SK-N-SH (cell line): ENCODE data around the gene CDH13. TPM values are rescaled to one million over a fixed set of nuclear protein-coding genes. Genes with fewer than 3 reads are reported as not detected.

ENCODE experiments used
- CTCF ChIA-PET: fragments of 300-600, 350-600 bp; formaldehyde crosslinking; extraction: SDS; loops from one replicate; lab custom pipeline; 2021; lab: Yijun Ruan, JAX
- POLR2A ChIA-PET: fragments of 350-600 bp; sonication (Branson Sonifier 250); formaldehyde crosslinking; extraction: SDS; loops from one replicate; lab custom pipeline; 2020; ENCODE audit warnings: antibody characterized with exemption, inconsistent platforms; lab: Yijun Ruan, JAX
- DNase-seq: peaks from one replicate; pipeline ENCODE4 v3.0.0; 2012
- H2AFZ ChIP-seq: fragments of 200-600 bp; sonication (generic); 2 replicates; pipeline ENCODE4 v1.8.1; 2016; ENCODE audit warnings: antibody characterized with exemption, mild to moderate bottlenecking, low read depth
- H3F3A ChIP-seq: fragments of 200-600 bp; sonication (generic); replicated peaks from 2 replicates; pipeline ENCODE3; 2016; ENCODE audit warnings: antibody characterized with exemption, mild to moderate bottlenecking; ENCODE audit not compliant: insufficient read depth
- H3K27ac ChIP-seq, 2 experiments: fragments of 200-500 bp in 1 of 2; fragments of 200-600 bp in 1 of 2; sonication (Bioruptor generic) in 1 of 2; sonication (generic), shearing (Covaris generic) in 1 of 2; 2 replicates each; pipeline versions ENCODE4 v1.5.1 to v1.6.1; 2014 to 2016; ENCODE audit warnings: low read depth in 2 of 2, inconsistent platforms in 1 of 2, low read length in 1 of 2, mild to moderate bottlenecking in 1 of 2, mixed read lengths in 1 of 2
- H3K27me3 ChIP-seq: fragments of 200-600 bp; sonication (generic), shearing (Covaris generic); 2 replicates; pipeline ENCODE4 v1.6.1; 2016; ENCODE audit warnings: mixed run types; ENCODE audit not compliant: insufficient read depth
- H3K36me3 ChIP-seq, 2 experiments: fragments of 200-500 bp in 1 of 2; fragments of 200-600 bp in 1 of 2; sonication (Bioruptor generic) in 1 of 2; sonication (generic) in 1 of 2; replicated peaks in 1 of 2; 2 replicates each; pipeline versions ENCODE3 to v1.5.1; 2014 to 2016; ENCODE audit warnings: low read length in 1 of 2, mild to moderate bottlenecking in 1 of 2; ENCODE audit not compliant: insufficient read depth in 2 of 2, control insufficient read depth in 1 of 2
- H3K4me1 ChIP-seq, 2 experiments: fragments of 200-500 bp in 1 of 2; fragments of 200-600 bp in 1 of 2; sonication (Bioruptor generic) in 1 of 2; sonication (generic), shearing (Covaris generic) in 1 of 2; 2 replicates each; pipeline versions ENCODE4 v1.5.1 to v1.6.1; 2014 to 2016; ENCODE audit warnings: low read depth in 1 of 2, low read length in 1 of 2, mixed run types in 1 of 2; ENCODE audit not compliant: insufficient read depth in 2 of 2, control insufficient read depth in 1 of 2
- H3K4me2 ChIP-seq: fragments of 200-600 bp; sonication (generic), shearing (Covaris generic); 2 replicates; pipeline ENCODE4 v1.6.1; 2017; ENCODE audit warnings: mixed run types
- H3K4me3 ChIP-seq, 2 experiments: fragments of 200-500 bp in 1 of 2; fragments of 200-600 bp in 1 of 2; sonication (Bioruptor generic) in 1 of 2; sonication (generic), shearing (Covaris generic) in 1 of 2; 2 replicates each; pipeline versions ENCODE4 v1.5.1 to v1.8.1; 2014 to 2016; ENCODE audit warnings: low read depth in 2 of 2, inconsistent platforms in 1 of 2, low read length in 1 of 2, mild to moderate bottlenecking in 1 of 2, mixed read lengths in 1 of 2, moderate library complexity in 1 of 2
- H3K79me2 ChIP-seq: fragments of 200-600 bp; sonication (generic); 2 replicates; pipeline ENCODE4 v1.8.1; 2017; ENCODE audit warnings: mild to moderate bottlenecking; ENCODE audit not compliant: insufficient read depth
- H3K9ac ChIP-seq: fragments of 200-600 bp; sonication (generic); 2 replicates; pipeline ENCODE4 v1.6.1; 2017; ENCODE audit warnings: mixed run types
- H3K9me2 ChIP-seq: fragments of 200-600 bp; sonication (generic); 2 replicates; pipeline ENCODE4 v1.6.1; 2017; ENCODE audit warnings: mixed run types
- H3K9me3 ChIP-seq: fragments of 200-600 bp; sonication (generic); 2 replicates; pipeline ENCODE4 v1.6.1; 2017; ENCODE audit warnings: mixed run types, mild to moderate bottlenecking, moderate library complexity
- H4K20me1 ChIP-seq: fragments of 200-600 bp; sonication (generic); 2 replicates; pipeline ENCODE4 v1.6.1; 2017; ENCODE audit warnings: mild to moderate bottlenecking, mixed run types; ENCODE audit not compliant: insufficient read depth
- CHD2 ChIP-seq: fragments of 150-350 bp; IDR thresholded peaks from 2 replicates; pipeline ENCODE4 v1.6.1; 2018; ENCODE audit warnings: low read length; ENCODE audit not compliant: partially characterized antibody
- EP300 ChIP-seq, 2 experiments: IDR thresholded peaks; 2 replicates each; pipeline versions ENCODE4 v1.4.0 to v1.6.1; 2012; ENCODE audit warnings: borderline replicate concordance in 1 of 2, low read depth in 1 of 2, low read length in 1 of 2
- EZH2phosphoT487 ChIP-seq: fragments of 200-600 bp; sonication (generic); IDR thresholded peaks from 2 replicates; pipeline ENCODE4 v1.6.1; 2017; ENCODE audit warnings: low read depth, mixed run types, mild to moderate bottlenecking, antibody characterized with exemption, moderate library complexity, borderline replicate concordance
- FOSL2 ChIP-seq: IDR thresholded peaks from 2 replicates; pipeline ENCODE4 v1.4.0; 2012; ENCODE audit warnings: low read depth, mild to moderate bottlenecking, moderate library complexity, borderline replicate concordance
- FOXM1 ChIP-seq: IDR thresholded peaks from 2 replicates; pipeline ENCODE4 v1.4.0; 2012; ENCODE audit warnings: low read depth, mild to moderate bottlenecking
- GATA2 ChIP-seq: sonication (generic); formaldehyde crosslinking; IDR thresholded peaks from 2 replicates; pipeline ENCODE4 v1.5.0; 2020; ENCODE audit warnings: mild to moderate bottlenecking, missing genetic modification reagents
- JUND ChIP-seq: IDR thresholded peaks from 2 replicates; pipeline ENCODE4 v1.4.0; 2012
- MXI1 ChIP-seq: IDR thresholded peaks from 2 replicates; pipeline ENCODE4 v1.6.1; 2012; ENCODE audit warnings: mild to moderate bottlenecking, low read depth, low read length, improper control_type of control experiment
- NRF1 ChIP-seq: IDR thresholded peaks from 2 replicates; pipeline ENCODE4 v1.6.1; 2012; ENCODE audit warnings: low read depth, mild to moderate bottlenecking, low read length
- POLR2AphosphoS5 ChIP-seq: IDR thresholded peaks from 2 replicates; pipeline ENCODE4 v1.6.1; 2012; ENCODE audit warnings: low read depth, low read length
- RCOR1 ChIP-seq: fragments of 150-350 bp; IDR thresholded peaks from 2 replicates; pipeline ENCODE4 v1.6.1; 2017; ENCODE audit warnings: antibody characterized with exemption, low read length
- RFX5 ChIP-seq: IDR thresholded peaks from 2 replicates; pipeline ENCODE4 v1.6.1; 2012; ENCODE audit warnings: mild to moderate bottlenecking, improper control_type of control experiment, low read length
- RXRA ChIP-seq: IDR thresholded peaks from 2 replicates; pipeline ENCODE4 v1.4.0; 2012; ENCODE audit warnings: low read depth, mild to moderate bottlenecking, borderline replicate concordance
- SIN3A ChIP-seq: IDR thresholded peaks from 2 replicates; pipeline ENCODE4 v1.6.1; 2012; ENCODE audit warnings: low read depth, mild to moderate bottlenecking, low read length, moderate library complexity, borderline replicate concordance
- SMC3 ChIP-seq: IDR thresholded peaks from 2 replicates; pipeline ENCODE4 v1.6.1; 2012; ENCODE audit warnings: low read depth, low read length, improper control_type of control experiment
- TCF12 ChIP-seq: IDR thresholded peaks from 2 replicates; pipeline ENCODE4 v1.4.0; 2012
- TEAD4 ChIP-seq: IDR thresholded peaks from 2 replicates; pipeline ENCODE4 v1.4.0; 2012; ENCODE audit warnings: mild to moderate bottlenecking, borderline replicate concordance; ENCODE audit not compliant: insufficient read depth
- YY1 ChIP-seq: IDR thresholded peaks from 2 replicates; pipeline ENCODE4 v1.4.0; 2012; ENCODE audit warnings: low read depth, mild to moderate bottlenecking
- WGBS: methylation state at CpG from one replicate; pipeline ENCODE4 v1.1.6; 2017; ENCODE audit warnings: low lambda C conversion rate; 5-methylcytosine and 5-hydroxymethylcytosine counted together
- polyA plus RNA-seq, 3 experiments: library from polyadenylated mRNA; depleted of rRNA; stranded (reverse); fragments of >200 nt; gene quantifications; 2 replicates each; pipeline ENCODE4 v1.2.3, GENCODE V29; 2012
- TF ChIP-seq, protein P1 (sequence below): fragments of 150-350 bp; IDR thresholded peaks from 2 replicates; pipeline ENCODE4 v1.6.1; 2017; ENCODE audit warnings: antibody characterized with exemption, low read length, low read depth, borderline replicate concordance
- TF ChIP-seq, protein P2 (sequence below): IDR thresholded peaks from 2 replicates; pipeline ENCODE4 v1.4.0; 2012; ENCODE audit warnings: low read depth
- TF ChIP-seq, protein P3 (sequence below): fragments of 150-350 bp; IDR thresholded peaks from 2 replicates; pipeline ENCODE4 v1.6.1; 2016; ENCODE audit warnings: mild to moderate bottlenecking, low read depth, low read length

Gene CDH13
- polyA plus RNA-seq, 1 of the 3 experiments (the other 2 are of a cell fraction): 93.0 TPM

DNA sequence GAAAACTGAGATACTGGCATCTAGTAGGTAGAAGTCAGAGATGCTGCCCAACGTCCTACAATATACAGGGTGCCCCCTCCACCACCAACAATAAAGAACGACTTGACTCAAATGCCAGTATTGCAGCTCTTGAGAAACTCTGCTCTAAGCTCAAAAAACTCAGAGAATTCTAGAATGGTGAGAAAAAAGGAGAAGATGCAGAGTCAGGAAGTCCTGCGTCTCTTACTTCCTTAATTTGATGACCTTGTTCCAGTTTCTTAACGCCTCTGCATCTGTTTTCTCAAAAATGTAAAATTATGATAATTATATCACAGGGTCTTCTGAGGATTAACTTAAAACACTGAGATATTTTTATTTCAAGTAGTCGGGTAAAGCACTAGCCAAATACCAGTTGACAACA lies 1179.3 kb downstream of the CDH13 start:
- Histone ChIP-seq H3K9me3 (no peaks in the 10 kb centered on the region), H3K9me2 (no peaks in the 10 kb centered on the region), H3K27ac (no peak overlapping the region), H3K27me3 (no peaks in the 10 kb centered on the region), H3F3A (peaks cover 3% of the 10 kb centered on the region), H3K4me2 (no peak overlapping the region), H3K4me3 (no peak overlapping the region)
- CTCF ChIA-PET: interaction anchor here (1.5 kb wide), 1 partner anchor 21 kb away, joined by 5 read pairs; no protein-coding TSS in a partner anchor
- no peak for DNase-seq
- WGBS: 24% methylated on average over 5 of the region's 5 CpGs
- no peak for TF ChIP-seq CHD2
- no peak for TF ChIP-seq NRF1
- no peak for TF ChIP-seq RCOR1
- TF ChIP-seq EZH2phosphoT487: no peak
- TF ChIP-seq, protein P1, sequence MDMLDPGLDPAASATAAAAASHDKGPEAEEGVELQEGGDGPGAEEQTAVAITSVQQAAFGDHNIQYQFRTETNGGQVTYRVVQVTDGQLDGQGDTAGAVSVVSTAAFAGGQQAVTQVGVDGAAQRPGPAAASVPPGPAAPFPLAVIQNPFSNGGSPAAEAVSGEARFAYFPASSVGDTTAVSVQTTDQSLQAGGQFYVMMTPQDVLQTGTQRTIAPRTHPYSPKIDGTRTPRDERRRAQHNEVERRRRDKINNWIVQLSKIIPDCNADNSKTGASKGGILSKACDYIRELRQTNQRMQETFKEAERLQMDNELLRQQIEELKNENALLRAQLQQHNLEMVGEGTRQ: no peak
- no peak for TF ChIP-seq JUND
- TF ChIP-seq EP300 (IDR thresholded peaks at IDR 0.05; ENCODE audit: borderline replicate concordance in 1 of 2, low read depth in 1 of 2, low read length in 1 of 2): no peak
- TF ChIP-seq, protein P2, sequence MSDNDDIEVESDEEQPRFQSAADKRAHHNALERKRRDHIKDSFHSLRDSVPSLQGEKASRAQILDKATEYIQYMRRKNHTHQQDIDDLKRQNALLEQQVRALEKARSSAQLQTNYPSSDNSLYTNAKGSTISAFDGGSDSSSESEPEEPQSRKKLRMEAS: no peak
- no peak for TF ChIP-seq SMC3
- TF ChIP-seq GATA2 (CRISPR knock-in tag): no peak
- TF ChIP-seq YY1: no peak
- no peak for TF ChIP-seq RFX5
- TF ChIP-seq SIN3A: no peak
- no peak for TF ChIP-seq MXI1
- TF ChIP-seq, all 33 proteins: peak for 0
- Histone ChIP-seq H3K79me2 (peaks cover 31% of the 10 kb centered on the region), H4K20me1 (no peaks in the 10 kb centered on the region; the same call in 1 of the 2 replicates), H2AFZ (0 out of 2 replicates have a peak overlapping the region, but pooled peaks have one; percentile 7), H3K36me3 (peaks cover 9 to 18% of the 10 kb centered on the region in 2 experiments), H3K9ac (no peak overlapping the region), H3K4me1 (peaks cover 7 to 8% of the 10 kb centered on the region in 2 experiments; a peak in 3 of 4 replicates)
- POLR2A ChIA-PET: no interaction called here

DNA sequence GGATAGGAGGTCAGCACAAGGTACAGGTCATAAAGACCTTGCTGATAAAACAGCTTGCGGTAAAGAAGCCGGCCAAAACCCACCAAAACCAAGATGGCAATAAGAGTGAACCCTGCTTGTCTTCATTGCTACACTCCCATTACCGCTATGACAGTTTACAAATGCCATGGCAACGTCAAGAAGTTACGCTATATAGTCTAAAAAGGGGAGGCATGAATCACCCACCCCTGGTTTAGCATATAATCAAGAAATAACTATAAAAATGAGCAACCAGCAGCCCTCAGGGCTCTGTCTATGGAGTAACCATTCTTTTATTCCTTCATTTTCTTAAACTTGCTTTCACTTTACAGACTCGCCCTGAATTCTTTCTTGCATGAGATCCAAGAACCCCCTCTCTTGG lies 1180.0 kb downstream of the CDH13 start:
- Histone ChIP-seq H3K27ac (no peak overlapping the region), H3K9me2 (no peaks in the 10 kb centered on the region), H3K9me3 (no peaks in the 10 kb centered on the region), H3F3A (peaks cover 3% of the 10 kb centered on the region), H3K4me2 (no peak overlapping the region), H3K79me2 (peaks cover 38% of the 10 kb centered on the region), H3K4me3 (no peak overlapping the region), H3K9ac (no peak overlapping the region), H4K20me1 (no peaks in the 10 kb centered on the region; the same call in 1 of the 2 replicates), H3K27me3 (no peaks in the 10 kb centered on the region), H3K4me1 (peaks cover 7 to 8% of the 10 kb centered on the region in 2 experiments; a peak in 3 of 4 replicates), H3K36me3 (peaks cover 16 to 25% of the 10 kb centered on the region in 2 experiments), H2AFZ (no peak overlapping the region)
- DNase-seq: no peak
- ChIA-PET POLR2A (no interaction called here), CTCF (no interaction called here)
- TF ChIP-seq FOSL2 (no peak), POLR2AphosphoS5 (no peak), FOXM1 (no peak), YY1 (no peak), CHD2 (no peak), TEAD4 (no peak), RFX5 (no peak), SIN3A (no peak), RXRA (no peak), RCOR1 (no peak), TCF12 (no peak)
- TF ChIP-seq, protein P3, sequence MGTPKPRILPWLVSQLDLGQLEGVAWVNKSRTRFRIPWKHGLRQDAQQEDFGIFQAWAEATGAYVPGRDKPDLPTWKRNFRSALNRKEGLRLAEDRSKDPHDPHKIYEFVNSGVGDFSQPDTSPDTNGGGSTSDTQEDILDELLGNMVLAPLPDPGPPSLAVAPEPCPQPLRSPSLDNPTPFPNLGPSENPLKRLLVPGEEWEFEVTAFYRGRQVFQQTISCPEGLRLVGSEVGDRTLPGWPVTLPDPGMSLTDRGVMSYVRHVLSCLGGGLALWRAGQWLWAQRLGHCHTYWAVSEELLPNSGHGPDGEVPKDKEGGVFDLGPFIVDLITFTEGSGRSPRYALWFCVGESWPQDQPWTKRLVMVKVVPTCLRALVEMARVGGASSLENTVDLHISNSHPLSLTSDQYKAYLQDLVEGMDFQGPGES: no peak
- 72% methylated on average over 6 of the region's 6 CpGs for WGBS
